Activated T-helper 1 cell treated with anti-CD3 and anti-CD28 coated beads, Interleukin-12 subunit alpha, Interleukin-12 subunit beta, Interleukin-2, Interleukin-4 antibody, amounts not matched to agents 30 ng/mL and 10 ng/mL and 1 ng/mL, durations not matched to agents 14 hours and 24 hours and 36 hours (primary cell): Measurements from ENCODE around the gene UTP14A. TPM values are rescaled to one million over a fixed set of nuclear protein-coding genes. Genes with fewer than 3 reads are reported as not detected.

Experiments used
- DNase-seq: peaks from one replicate; pipeline ENCODE4 v3.0.0; 2021; ENCODE audit warnings: low spot score
- H3K27ac Mint-ChIP-seq: one replicate; pipeline ENCODE4 v1.8.0; 2021; ENCODE audit warnings: mild to moderate bottlenecking, mixed read lengths
- H3K27me3 Mint-ChIP-seq: one replicate; pipeline ENCODE4 v1.8.0; 2022; ENCODE audit warnings: mild to moderate bottlenecking, moderate library complexity, mixed read lengths; ENCODE audit not compliant: insufficient read depth
- H3K36me3 Mint-ChIP-seq: one replicate; pipeline ENCODE4 v1.8.0; 2021; ENCODE audit warnings: low read depth, mixed read lengths
- H3K4me1 Mint-ChIP-seq: one replicate; pipeline ENCODE4 v1.8.0; 2021; ENCODE audit warnings: low read depth, mixed read lengths
- H3K4me3 Mint-ChIP-seq: one replicate; pipeline ENCODE4 v1.8.0; 2021; ENCODE audit warnings: mild to moderate bottlenecking, moderate library complexity, mixed read lengths
- H3K9me3 Mint-ChIP-seq: one replicate; pipeline ENCODE4 v1.8.0; 2021; ENCODE audit warnings: mixed read lengths
- intact Hi-C: fragments of 100-400 bp; cut with micrococcal nuclease; formaldehyde crosslinking; loops from one replicate; pipeline ENCODE4 v1.15.1; 2024
- total RNA-seq: library from RNA; stranded (reverse); gene quantifications from 2 replicates; pipeline ENCODE4 v1.2.3, GENCODE V29; 2022

Gene UTP14A
- total RNA-seq, 1 donor from 2014 or later, result 62.4 TPM

DNA sequence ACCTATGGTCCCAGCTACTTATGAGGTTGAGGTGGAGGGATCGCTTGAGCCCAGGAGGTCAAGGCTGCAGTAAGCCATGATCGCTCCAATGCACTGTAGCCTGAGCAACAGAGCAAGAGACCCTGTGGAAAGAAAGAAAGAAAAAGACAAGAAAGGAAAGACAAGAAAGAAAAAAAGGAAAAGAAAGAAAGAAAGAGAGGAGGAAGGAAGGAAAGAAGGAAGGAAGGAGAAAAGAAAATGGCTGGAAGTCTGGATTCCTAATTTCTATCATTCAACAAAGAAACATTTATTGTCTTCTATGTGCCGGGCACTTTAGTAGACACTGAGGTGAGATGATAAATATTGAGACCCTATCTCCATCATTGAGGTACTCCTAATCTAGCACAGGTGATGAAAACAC lies 49.7 kb downstream of the UTP14A start:
- Mint-ChIP-seq H3K4me1 (peaks cover 17% of the 10 kb centered on the region), H3K36me3 (peaks cover 2% of the 10 kb centered on the region), H3K27me3 (peaks cover 8% of the 10 kb centered on the region), H3K27ac (no peak overlapping the region), H3K4me3 (peak overlapping the region; percentile 34), H3K9me3 (no peaks in the 10 kb centered on the region)
- intact Hi-C loops, result no loop called here
- DNase-seq, result no peak

DNA sequence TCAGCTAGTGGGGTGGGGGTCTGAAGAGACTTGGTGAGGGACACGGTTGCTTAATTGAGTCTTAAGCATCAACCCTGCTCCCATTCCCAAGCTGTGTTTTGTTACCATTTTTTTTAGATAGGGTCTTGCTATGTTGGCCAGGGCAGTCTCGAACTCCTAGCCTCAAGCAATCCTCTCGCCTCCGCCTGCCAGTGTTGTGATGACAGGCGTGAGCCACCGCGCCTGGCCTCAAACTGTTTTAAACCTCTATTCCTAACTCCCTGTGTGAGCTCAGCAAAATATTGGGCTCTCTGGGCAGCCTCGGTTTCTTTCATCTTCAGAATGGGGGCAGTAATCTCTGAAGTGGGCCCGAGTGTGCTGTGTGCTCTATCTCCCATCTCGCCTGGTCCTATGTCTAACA lies 50.2 kb downstream of the UTP14A start:
- Mint-ChIP-seq H3K9me3 (no peaks in the 10 kb centered on the region), H3K36me3 (peaks cover 2% of the 10 kb centered on the region), H3K27me3 (peaks cover 8% of the 10 kb centered on the region), H3K27ac (no peak overlapping the region), H3K4me1 (peaks cover 19% of the 10 kb centered on the region), H3K4me3 (peak overlapping the region; percentile 42)
- intact Hi-C loops, result no loop called here
- no peak for DNase-seq

DNA sequence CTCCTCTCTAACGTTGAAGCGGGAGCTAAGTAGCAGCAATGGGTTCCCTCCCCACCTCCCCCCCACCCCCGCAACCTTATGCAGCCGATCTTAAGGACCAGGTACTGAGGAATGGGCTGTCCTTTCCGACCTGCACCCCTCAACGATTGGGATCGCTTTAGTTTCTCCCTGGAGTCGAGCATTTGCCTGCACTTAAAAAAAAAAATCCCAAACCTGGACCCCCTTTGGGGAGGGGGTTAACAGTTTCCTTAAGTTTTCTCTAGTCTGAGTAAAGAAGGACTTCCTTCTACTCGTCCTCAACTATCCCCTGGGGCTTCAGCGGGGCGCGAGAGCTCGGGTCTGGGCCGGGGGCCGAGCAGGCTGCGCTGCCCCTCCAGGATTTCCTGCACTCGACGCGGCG lies 50.8 kb downstream of the UTP14A start:
- H3K4me3 Mint-ChIP-seq, result peak overlapping the region; percentile 63
- H3K36me3 Mint-ChIP-seq, result peaks cover 2% of the 10 kb centered on the region
- no peaks in the 10 kb centered on the region for H3K9me3 Mint-ChIP-seq
- H3K27me3 Mint-ChIP-seq, result peaks cover 8% of the 10 kb centered on the region
- H3K4me1 Mint-ChIP-seq, result peaks cover 24% of the 10 kb centered on the region
- DNase-seq, result no peak
- no peak overlapping the region for H3K27ac Mint-ChIP-seq
- intact Hi-C loops, result loop anchor here (1.0 kb wide), 1 partner anchor 24 kb away; no protein-coding TSS in a partner anchor

DNA sequence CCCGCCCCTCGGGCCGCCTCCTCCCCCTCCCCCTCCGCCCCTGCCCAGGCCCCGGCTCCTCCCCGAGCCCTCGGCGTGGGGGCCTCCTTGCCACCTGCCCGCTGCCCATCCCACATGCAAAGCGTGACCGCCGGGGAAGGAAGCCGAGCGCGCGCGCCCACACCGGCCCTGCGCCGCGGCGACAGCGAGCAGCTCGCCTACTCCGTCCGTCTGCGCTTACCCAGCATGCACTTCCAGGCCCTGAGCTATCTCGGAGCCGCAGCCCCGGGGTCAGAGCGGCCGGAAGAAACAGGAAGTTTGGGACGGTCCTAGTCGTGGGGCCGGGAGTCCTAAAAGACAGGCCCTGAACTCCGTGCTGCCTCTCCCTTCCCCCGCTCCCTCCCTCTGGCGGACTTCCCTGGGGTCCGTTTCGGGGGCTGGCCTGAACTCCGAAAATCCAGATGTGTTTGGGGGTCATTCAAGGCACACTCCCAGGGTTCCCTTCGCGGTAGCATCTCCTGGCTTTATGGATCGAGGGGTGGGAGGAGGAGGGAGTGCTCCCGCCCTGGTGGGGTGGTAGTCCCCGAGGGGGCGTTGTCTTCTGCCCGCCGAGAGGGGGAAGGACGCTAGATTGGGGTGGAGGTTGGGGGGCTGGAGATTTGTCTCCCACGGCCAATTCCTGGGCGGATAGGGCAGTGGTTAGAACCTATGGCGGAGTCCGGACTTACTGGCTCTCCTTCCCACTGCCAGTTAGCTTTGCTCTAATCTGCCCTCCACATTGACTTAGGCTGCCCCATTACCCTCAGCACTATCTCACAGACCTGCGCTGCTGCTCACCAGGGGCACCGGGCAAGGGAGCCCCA lies 51.5 kb downstream of the UTP14A start:
- peaks cover 19% of the 10 kb centered on the region for H3K4me1 Mint-ChIP-seq
- peak; percentile 41 for DNase-seq
- intact Hi-C loops, result loop anchor here (1.0 kb wide), 1 partner anchor 25 kb away; no protein-coding TSS in a partner anchor
- no peak overlapping the region for H3K27ac Mint-ChIP-seq
- no peaks in the 10 kb centered on the region for H3K9me3 Mint-ChIP-seq
- peaks cover 8% of the 10 kb centered on the region for H3K27me3 Mint-ChIP-seq
- peaks cover 2% of the 10 kb centered on the region for H3K36me3 Mint-ChIP-seq
- peak overlapping the region; percentile 51 for H3K4me3 Mint-ChIP-seq

DNA sequence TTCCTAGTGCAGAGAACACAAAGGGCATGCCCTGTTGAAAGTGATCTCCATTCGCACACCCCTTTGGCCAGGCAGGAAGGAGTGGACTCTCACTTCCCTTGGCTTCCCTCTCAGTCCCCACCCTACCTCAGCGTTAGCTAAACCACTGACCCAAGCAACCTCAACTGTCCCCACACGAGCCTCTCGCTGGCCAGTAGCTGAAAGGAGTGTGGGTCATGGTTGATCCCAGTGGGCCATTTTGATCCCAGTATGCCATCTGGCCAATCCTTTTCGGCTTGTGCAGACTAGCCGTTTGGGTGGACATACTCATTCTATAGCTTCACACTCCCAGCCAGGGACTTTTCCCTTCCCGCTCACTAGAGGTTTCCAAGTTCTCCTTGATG lies 52.1 kb downstream of the UTP14A start:
- Mint-ChIP-seq H3K36me3 (no peaks in the 10 kb centered on the region), H3K4me3 (peak overlapping the region; percentile 51), H3K27ac (no peak overlapping the region), H3K27me3 (peaks cover 6% of the 10 kb centered on the region), H3K9me3 (no peaks in the 10 kb centered on the region), H3K4me1 (peaks cover 15% of the 10 kb centered on the region)
- DNase-seq, result no peak
- intact Hi-C loops, result no loop called here

DNA sequence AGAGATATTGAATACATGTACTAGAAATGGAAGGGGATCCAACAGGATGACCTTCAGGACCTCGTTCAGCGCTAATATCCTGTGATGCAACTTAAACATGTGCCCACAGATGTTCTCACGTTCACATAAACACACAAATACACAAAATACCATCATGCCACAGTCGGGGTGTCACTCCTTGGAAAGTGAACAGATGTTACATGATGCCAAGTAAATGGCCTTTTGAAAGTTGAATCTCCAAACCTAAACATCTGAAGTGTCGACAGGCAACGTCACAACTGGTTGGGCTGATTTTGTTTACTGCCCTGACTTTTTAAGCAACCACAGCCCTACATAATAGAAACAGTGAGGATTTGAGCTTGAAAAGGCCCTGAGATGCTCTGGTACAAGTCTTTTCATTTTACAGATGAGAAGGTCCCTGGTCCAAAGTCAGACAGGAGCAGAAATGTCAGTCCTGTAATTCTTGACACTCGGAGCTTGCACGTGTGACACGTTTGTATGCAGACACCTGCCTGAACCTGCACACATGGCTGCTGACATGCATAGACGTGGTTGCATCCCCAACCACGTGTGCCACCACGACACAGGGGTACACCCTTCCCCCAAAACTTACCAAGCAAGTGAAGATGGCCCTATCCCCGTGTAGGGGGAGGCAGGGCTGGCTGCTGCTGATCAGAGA lies 53.0 kb downstream of the UTP14A start:
- Mint-ChIP-seq H3K27me3 (peaks cover 4% of the 10 kb centered on the region), H3K4me1 (peaks cover 11% of the 10 kb centered on the region), H3K36me3 (no peaks in the 10 kb centered on the region), H3K4me3 (peak overlapping the region; percentile 51), H3K9me3 (no peaks in the 10 kb centered on the region), H3K27ac (no peak overlapping the region)
- DNase-seq, result no peak
- intact Hi-C loops, result no loop called here

DNA sequence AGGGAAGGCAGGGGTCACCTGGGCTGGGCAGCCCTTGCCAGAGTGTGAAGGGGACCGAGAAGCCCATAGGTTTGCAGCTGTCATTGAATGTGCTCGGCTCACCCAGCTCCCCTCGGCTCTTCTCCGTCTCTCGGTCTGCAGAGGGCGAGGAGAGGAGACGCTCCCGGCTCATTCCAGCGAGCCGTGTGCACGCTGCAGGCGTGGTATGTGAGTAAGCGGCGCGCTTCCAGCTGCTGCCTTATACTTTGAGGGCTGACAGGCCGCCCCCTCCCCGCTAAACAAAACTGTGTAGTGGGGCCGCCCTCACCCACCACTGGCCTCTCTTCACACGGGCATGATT lies 53.5 kb downstream of the UTP14A start:
- intact Hi-C loops, result no loop called here
- no peak for DNase-seq
- peaks cover 4% of the 10 kb centered on the region for H3K27me3 Mint-ChIP-seq
- H3K4me1 Mint-ChIP-seq, result peaks cover 11% of the 10 kb centered on the region
- H3K9me3 Mint-ChIP-seq, result no peaks in the 10 kb centered on the region
- no peak overlapping the region for H3K27ac Mint-ChIP-seq
- no peak overlapping the region for H3K4me3 Mint-ChIP-seq
- H3K36me3 Mint-ChIP-seq, result no peaks in the 10 kb centered on the region

DNA sequence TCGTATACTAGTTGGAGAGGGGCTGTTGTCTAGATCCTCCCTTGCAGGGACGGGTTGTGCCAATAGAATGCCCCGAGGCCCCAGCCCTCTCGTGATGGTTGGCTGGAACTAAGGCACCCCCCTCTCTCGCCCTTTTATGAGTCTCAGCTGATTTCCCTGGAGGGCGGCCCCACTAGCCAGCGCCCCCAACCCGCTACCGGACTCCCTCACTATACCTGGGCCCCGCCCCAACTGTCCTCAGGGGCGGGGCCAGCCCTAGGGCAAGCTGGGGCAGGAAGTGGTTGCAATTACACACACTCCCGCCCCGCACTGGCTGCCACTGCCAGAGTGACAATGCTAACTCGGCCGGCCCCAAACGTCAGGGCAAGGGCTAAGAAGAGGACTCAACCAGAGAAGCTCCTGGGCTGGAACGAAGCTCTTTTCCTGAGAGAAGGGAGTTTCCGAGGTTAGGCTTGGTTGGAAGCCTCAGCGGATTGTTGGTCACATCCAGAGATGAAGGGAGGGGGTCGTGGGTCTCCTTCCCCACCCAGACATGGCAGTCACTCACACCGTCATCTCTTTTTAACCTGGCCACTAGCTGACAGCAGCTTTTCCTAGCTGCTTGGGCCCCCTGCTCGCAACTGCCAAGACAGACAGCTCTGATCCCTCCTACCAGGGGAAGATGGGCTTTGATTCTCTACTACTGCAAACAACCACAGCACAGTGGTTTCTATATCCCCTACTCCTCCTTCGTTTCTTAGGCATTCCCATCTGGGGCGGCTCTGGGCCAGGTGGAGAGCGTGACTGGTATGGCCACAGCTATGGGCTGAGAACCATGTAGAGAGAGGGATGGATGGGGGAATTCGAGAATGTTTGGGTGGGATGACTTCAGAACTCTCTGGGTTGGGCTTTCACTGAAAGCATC lies 55.5 kb downstream of the UTP14A start:
- no peaks in the 10 kb centered on the region for H3K36me3 Mint-ChIP-seq
- peak overlapping the region; percentile 83 for H3K27ac Mint-ChIP-seq
- intact Hi-C loops, result loop anchor here (1.0 kb wide), 1 partner anchor 21 kb away; the partner anchor contains the start of gene BCORL1
- peak overlapping the region; percentile 69 for H3K4me3 Mint-ChIP-seq
- H3K27me3 Mint-ChIP-seq, result no peaks in the 10 kb centered on the region
- H3K9me3 Mint-ChIP-seq, result no peaks in the 10 kb centered on the region
- peaks cover 11% of the 10 kb centered on the region for H3K4me1 Mint-ChIP-seq
- DNase-seq, result peak; percentile 66

DNA sequence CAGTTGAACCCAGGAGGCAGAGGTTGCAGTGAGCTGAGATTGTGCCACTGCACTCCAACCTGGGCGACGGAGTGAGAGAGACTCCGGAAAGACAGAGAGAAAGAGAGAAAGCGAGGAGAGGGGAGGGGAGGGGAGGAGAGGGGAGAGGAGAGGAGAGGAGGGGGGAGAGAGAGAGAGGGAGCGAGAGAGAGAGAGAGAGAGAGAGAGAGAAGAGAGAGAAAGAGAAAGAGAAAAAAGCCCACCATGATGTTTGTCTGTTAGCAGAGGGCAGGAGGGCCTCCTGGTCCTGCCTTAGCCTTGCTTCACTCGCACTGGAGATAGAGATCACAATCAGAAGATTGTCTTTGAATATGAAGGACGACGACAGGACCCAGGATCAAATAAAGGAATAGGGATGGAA lies 57.8 kb downstream of the UTP14A start:
- peaks cover 11% of the 10 kb centered on the region for H3K4me1 Mint-ChIP-seq
- no peaks in the 10 kb centered on the region for H3K27me3 Mint-ChIP-seq
- H3K36me3 Mint-ChIP-seq, result no peaks in the 10 kb centered on the region
- no peak overlapping the region for H3K27ac Mint-ChIP-seq
- no peaks in the 10 kb centered on the region for H3K9me3 Mint-ChIP-seq
- H3K4me3 Mint-ChIP-seq, result no peak overlapping the region
- DNase-seq, result no peak
- intact Hi-C loops, result no loop called here

DNA sequence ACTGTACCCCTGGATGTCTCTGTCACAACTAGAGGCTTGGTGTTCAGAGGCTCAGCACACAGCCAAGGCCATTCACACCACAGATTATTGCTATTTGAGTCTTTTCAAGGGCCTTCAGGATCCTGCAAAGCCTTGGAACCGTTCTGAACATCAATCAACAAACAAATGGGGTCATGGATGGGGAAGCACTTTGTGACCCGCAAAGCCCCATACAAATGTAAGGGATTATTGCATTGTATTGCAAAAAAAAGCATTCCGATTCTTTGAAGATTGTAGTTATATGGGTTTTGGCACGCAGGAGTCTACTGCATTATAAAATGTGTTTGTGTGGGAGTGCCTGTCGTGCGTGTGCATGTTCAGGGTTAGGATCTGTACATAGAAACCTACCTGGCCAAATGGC lies 59.2 kb downstream of the UTP14A start:
- H3K4me3 Mint-ChIP-seq, result no peak overlapping the region
- H3K27me3 Mint-ChIP-seq, result peaks cover 3% of the 10 kb centered on the region
- no peaks in the 10 kb centered on the region for H3K36me3 Mint-ChIP-seq
- H3K9me3 Mint-ChIP-seq, result no peaks in the 10 kb centered on the region
- H3K27ac Mint-ChIP-seq, result no peak overlapping the region
- H3K4me1 Mint-ChIP-seq, result peaks cover 11% of the 10 kb centered on the region
- no peak for DNase-seq
- intact Hi-C loops, result no loop called here

DNA sequence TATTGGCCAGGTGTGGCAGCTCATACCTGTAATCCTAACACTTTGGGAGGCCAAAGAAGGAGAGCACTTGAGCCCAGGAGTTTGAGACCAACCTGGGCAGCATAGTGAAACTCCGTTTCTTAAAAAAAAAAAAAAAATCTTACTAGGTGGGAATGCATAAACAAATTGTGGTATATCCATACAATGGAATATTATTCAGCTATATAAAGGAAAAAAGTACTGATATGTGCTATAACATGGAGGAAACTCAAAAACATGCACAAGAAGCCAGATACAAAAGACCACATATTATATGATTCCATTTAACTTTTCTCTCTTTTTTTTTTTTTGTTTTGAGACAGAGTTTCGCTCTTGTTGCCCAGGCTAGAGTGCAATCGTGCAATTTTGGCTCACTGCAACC lies 63.0 kb downstream of the UTP14A start:
- intact Hi-C loops, result no loop called here
- Mint-ChIP-seq H3K4me1 (no peaks in the 10 kb centered on the region), H3K9me3 (no peaks in the 10 kb centered on the region), H3K36me3 (no peaks in the 10 kb centered on the region), H3K4me3 (no peak overlapping the region), H3K27me3 (peaks cover 8% of the 10 kb centered on the region), H3K27ac (no peak overlapping the region)
- DNase-seq, result no peak

DNA sequence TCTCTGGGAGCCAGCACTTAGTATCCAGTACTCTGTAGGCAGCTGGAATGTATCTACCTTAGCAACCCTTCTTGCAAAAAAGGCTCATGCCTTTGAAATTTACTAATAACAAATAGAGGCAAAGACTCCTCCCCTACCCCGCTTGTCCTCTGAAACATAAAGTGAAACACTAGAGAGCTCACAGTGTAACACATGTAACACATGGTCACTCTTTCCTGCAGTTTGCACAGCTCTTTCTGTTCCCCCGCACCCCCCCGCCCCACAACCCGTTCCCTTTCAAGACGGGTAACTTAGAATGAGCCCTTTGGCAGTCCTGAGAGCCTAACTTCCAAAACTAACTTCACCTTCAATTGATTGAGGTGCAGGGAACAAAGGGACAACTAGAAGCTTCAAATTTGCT lies 70.5 kb downstream of the UTP14A start:
- Mint-ChIP-seq H3K27ac (no peak overlapping the region), H3K4me3 (no peak overlapping the region), H3K4me1 (peaks cover 5% of the 10 kb centered on the region), H3K9me3 (no peaks in the 10 kb centered on the region), H3K27me3 (peaks cover 15% of the 10 kb centered on the region), H3K36me3 (no peaks in the 10 kb centered on the region)
- DNase-seq, result no peak
- intact Hi-C loops, result no loop called here
